GM06990 (cell line): ENCODE measurements around the gene NID2.
A peak's percentile ranks its signal among the peaks of the same experiment; 100 is the strongest.

Source experiments
- DNase-seq: peaks from one replicate; pipeline ENCODE4 v3.0.0-alpha.2; 2011; ENCODE audit not compliant: insufficient read length; ENCODE audit errors: extremely low read depth
- H3K27me3 ChIP-seq: replicated peaks from 2 replicates; pipeline ENCODE4 v1.6.0; 2011; ENCODE audit warnings: low read length; ENCODE audit not compliant: control insufficient read depth, insufficient read depth
- H3K36me3 ChIP-seq: 2 replicates; pipeline ENCODE4 v1.5.1; 2011; ENCODE audit warnings: low read length; ENCODE audit not compliant: control insufficient read depth, insufficient read depth
- H3K4me3 ChIP-seq: replicated peaks from 2 replicates; pipeline ENCODE4 v1.5.1; 2011; ENCODE audit warnings: low read depth, mild to moderate bottlenecking, control low read depth, low read length
- TF ChIP-seq, protein P1 (sequence below): IDR thresholded peaks from 2 replicates; pipeline ENCODE4 v1.5.1; 2011; ENCODE audit warnings: low read length, control low read depth, mild to moderate bottlenecking, inconsistent platforms; ENCODE audit not compliant: insufficient read depth, poor library complexity, severe bottlenecking

The NID2 gene, protein sequence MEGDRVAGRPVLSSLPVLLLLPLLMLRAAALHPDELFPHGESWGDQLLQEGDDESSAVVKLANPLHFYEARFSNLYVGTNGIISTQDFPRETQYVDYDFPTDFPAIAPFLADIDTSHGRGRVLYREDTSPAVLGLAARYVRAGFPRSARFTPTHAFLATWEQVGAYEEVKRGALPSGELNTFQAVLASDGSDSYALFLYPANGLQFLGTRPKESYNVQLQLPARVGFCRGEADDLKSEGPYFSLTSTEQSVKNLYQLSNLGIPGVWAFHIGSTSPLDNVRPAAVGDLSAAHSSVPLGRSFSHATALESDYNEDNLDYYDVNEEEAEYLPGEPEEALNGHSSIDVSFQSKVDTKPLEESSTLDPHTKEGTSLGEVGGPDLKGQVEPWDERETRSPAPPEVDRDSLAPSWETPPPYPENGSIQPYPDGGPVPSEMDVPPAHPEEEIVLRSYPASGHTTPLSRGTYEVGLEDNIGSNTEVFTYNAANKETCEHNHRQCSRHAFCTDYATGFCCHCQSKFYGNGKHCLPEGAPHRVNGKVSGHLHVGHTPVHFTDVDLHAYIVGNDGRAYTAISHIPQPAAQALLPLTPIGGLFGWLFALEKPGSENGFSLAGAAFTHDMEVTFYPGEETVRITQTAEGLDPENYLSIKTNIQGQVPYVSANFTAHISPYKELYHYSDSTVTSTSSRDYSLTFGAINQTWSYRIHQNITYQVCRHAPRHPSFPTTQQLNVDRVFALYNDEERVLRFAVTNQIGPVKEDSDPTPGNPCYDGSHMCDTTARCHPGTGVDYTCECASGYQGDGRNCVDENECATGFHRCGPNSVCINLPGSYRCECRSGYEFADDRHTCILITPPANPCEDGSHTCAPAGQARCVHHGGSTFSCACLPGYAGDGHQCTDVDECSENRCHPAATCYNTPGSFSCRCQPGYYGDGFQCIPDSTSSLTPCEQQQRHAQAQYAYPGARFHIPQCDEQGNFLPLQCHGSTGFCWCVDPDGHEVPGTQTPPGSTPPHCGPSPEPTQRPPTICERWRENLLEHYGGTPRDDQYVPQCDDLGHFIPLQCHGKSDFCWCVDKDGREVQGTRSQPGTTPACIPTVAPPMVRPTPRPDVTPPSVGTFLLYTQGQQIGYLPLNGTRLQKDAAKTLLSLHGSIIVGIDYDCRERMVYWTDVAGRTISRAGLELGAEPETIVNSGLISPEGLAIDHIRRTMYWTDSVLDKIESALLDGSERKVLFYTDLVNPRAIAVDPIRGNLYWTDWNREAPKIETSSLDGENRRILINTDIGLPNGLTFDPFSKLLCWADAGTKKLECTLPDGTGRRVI (N-terminal part only)

DNA sequence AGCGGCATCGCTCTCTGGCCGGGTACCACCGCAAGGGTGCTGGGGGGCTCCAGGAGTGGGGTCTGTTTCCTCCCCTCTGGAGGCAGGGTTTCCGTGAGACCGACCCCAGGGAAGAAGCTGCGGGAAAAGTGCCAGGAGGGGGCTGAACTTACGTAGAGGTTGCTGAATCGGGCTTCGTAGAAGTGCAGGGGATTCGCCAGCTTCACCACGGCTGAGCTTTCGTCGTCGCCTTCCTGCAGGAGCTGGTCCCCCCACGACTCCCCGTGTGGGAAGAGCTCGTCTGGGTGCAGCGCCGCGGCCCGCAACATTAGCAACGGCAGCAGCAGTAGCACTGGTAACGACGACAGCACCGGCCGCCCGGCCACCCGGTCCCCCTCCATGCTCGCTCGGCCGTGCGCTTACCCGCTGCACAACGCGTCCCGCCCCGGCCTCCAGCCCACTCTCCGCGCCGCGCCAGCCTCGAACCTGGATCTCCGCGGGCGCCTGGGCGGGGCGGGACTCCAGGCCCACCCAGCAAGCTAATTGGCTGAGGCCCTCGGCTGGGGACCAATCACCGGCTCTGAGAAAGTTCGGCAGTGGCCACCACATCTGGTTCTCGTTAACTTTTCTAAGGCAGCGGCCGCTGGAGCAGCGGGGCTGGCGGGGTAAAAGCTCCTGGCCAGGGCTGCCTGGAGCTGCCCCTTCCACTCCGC is at the start of gene NID2:
Gene NID2 (minus strand): TSS at position 445 of the 692 bp plus-strand sequence. CDS start 65 bp downstream, at position 380.
- H3K27me3 ChIP-seq: peaks cover 9% of the 10 kb centered on the region
- H3K36me3 ChIP-seq: no peaks in the 10 kb centered on the region
- peak; percentile 12 for DNase-seq
- TF ChIP-seq, protein P1, sequence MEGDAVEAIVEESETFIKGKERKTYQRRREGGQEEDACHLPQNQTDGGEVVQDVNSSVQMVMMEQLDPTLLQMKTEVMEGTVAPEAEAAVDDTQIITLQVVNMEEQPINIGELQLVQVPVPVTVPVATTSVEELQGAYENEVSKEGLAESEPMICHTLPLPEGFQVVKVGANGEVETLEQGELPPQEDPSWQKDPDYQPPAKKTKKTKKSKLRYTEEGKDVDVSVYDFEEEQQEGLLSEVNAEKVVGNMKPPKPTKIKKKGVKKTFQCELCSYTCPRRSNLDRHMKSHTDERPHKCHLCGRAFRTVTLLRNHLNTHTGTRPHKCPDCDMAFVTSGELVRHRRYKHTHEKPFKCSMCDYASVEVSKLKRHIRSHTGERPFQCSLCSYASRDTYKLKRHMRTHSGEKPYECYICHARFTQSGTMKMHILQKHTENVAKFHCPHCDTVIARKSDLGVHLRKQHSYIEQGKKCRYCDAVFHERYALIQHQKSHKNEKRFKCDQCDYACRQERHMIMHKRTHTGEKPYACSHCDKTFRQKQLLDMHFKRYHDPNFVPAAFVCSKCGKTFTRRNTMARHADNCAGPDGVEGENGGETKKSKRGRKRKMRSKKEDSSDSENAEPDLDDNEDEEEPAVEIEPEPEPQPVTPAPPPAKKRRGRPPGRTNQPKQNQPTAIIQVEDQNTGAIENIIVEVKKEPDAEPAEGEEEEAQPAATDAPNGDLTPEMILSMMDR: no peak
- H3K4me3 ChIP-seq: peak within 1 kb of the TSS; percentile 37

DNA sequence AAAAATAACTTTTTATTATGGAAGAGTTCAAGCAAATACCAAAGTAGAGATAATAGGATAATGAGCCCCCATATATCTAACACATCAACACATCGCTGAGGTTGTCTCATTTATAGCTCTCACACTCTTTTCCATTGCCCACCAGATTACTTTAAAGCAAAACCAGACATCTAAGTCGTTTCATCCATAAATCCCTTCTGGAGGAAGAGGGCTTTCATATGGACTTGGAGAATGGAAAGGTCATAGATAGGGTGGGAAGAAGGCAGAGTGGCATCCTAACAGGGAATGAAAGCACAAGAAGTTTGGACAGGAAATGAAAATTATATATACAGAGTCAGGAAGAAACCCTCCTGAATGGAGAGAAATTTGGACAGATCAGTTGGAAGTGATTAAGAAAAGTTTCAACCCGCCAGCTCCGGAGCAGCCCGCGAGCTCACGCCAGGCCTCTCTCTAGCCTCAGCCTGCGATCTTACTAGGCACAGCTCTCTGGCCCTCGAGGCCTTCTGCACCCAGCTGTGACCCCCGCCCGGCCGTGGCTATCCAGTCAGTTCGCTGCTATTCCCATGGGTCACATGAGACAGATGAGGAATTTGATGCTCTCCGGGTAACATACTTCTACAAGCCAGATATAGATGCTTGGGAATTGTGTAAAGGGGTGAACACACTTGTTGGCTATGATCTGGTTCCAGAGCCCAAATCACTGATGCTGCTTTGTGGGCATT is 48.4 kb upstream of the NID2 start:
- no peaks in the 10 kb centered on the region for H3K36me3 ChIP-seq
- DNase-seq: no peak
- H3K27me3 ChIP-seq: no peaks in the 10 kb centered on the region
- TF ChIP-seq, protein P1: no peak
- H3K4me3 ChIP-seq: no peak overlapping the region

DNA sequence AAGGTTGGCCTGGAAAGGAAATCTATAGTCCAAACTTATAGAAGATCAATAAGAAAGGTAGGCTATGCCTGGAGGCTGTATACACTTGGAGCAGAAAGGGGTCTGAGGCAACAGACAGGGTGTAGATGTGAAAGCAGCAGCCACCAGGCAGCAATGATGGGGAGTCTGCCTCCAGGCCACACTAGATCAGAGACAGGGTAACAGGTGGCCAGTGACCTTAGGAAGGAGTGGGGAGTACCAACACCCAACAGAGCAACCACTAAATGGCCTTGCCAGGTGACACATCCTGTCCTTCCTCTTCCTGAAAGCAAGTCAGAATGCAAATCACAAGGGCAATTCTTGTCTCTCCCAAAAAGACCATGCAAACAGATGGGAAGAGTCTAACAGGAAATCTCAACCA is 46.4 kb upstream of the NID2 start:
- DNase-seq: no peak
- H3K4me3 ChIP-seq: no peak overlapping the region
- H3K27me3 ChIP-seq: no peaks in the 10 kb centered on the region
- TF ChIP-seq, protein P1: no peak
- H3K36me3 ChIP-seq: no peaks in the 10 kb centered on the region

DNA sequence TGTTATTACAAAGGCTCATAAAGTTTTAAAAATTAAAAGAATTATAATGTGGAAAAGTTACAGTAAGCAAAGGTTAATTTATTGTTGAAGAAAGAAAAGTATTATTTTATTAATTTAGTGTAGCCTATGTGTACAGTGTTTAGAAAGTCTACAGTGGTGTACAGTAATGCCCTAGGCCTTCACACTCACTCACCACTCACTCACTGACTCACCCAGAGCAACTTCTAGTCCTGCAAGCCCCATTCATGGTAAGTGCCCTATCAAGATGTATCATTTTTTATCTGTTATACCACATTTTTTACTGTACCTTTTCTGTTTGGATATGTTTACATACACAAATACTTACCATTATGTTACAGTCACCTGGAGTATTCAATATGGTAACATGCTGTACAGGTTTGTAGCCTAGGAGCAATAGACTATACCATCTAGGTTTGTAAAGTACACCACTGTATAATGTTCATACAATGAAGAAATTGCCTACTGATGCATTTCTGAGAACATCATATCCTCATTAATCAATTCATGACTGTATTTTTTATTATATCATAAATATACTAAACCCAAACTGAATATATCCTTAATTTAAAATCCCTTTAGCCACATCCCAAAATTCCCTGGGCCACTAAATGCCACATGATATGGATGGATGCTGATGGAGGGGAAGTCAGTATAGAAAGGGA is 43.6 kb upstream of the NID2 start:
- H3K27me3 ChIP-seq: no peaks in the 10 kb centered on the region
- TF ChIP-seq, protein P1: no peak
- no peak for DNase-seq
- H3K36me3 ChIP-seq: no peaks in the 10 kb centered on the region
- no peak overlapping the region for H3K4me3 ChIP-seq
